Brain pericyte (primary cell): Measurements from ENCODE around the gene NNT.
"Not testable (repeated sequence)": the region's sequence is repeated elsewhere in the genome, so short reads cannot be mapped to it uniquely, and the experiment has no call there.

Source experiments
- DNase-seq: peaks from one replicate; pipeline ENCODE4 v3.0.0-alpha.2; 2012; ENCODE audit warnings: low read depth, low spot score

The NNT gene

DNA sequence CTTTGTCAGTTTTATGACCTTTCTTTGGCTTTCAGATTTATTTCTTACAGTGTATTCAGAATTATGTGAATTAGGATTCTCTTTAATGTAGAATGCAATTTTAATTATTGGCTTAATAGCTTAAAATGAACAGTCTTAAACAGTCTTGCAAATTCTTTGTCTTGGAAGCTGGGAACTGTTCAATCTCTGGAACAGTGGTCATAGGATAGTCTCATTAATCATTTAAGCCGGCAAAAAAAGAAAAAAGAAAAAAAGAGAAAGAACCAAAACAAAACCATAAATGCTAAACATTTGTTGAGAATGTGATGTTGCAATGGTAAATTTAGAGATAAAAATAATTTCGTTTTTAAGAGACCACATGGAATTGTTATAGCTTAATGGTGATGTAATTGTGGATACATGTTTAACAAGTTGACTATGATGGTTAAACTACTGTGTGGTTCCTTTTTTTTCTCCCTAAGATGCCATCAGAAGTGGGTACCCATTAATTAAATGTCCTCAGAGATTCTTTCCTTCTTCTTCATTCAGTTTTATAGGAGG is 61.6 kb downstream of the NNT start:
- no peak for DNase-seq

DNA sequence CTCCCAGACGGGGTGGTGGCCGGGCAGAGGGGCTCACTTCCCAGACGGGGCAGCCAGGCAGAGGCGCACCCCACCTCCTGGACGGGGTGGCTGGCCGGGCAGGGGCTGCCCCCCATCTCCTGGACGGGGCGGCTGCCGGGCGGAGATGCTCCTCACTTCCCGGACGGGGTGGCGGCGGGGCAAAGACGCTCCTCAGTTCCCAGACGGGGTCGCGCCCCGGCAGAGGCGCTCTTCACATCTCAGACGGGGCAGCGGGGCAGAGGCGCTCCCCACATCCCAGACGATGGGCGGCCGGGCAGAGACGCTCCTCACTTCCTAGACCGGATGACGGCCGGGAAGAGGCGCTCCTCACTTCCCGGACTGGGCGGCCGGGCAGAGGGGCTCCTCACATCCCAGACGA is 62.8 kb downstream of the NNT start:
- DNase-seq = not testable (repeated sequence)

DNA sequence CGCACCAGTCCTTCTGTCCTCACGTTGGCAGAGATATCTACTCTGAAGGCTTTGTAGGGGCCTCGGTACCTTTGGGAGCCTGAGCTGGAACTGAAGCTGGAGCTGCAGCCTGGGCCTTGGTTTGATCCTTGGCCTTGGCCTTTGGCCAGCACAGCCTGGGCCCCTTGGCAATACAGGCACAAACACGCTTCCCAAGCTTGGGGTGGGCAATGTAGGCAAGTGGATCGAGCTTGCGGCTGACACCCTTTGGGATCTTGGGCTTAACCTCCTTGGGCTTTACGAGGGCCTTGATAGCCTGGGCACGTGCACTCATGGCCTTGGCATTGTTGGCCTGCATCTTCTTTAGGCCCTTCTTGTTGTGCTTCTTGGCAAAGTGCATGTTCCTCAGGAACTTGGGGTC is 63.7 kb downstream of the NNT start:
- not testable (repeated sequence) for DNase-seq

DNA sequence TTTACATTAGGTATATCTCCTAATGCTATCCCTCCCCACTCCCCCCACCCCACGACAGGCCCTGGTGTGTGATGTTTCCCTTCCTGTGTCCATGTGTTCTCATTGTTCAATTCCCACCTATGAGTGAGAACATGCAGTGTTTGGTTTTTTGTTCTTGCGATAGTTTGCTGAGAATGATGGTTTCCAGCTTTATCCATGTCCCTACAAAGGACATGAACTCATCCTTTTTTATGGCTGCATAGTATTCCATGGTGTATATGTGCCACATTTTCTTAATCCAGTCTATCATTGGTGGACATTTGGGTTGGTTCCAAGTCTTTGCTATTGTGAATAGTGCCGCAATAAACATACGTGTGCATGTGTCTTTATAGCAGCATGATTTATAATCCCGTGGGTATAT is 64.4 kb downstream of the NNT start:
- DNase-seq = not testable (repeated sequence)

DNA sequence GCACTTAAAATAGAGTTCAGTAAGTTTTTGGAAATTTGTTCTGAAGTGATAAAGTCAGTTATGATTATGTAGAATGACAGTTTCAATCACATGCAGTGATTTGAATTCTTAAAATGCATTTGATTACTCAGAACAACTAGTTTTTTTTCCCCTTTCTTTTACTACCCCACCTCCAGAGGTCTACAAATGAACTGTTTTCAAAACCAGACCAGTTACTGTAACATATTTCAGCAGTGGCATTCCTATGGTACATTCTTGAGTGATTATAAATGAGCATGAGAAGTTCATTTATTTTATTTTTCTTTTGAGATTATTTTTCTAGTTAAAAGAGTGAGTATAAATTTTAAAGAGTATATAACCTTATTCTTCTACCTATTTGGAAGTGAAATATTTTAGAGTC is 71.6 kb downstream of the NNT start:
- no peak for DNase-seq

DNA sequence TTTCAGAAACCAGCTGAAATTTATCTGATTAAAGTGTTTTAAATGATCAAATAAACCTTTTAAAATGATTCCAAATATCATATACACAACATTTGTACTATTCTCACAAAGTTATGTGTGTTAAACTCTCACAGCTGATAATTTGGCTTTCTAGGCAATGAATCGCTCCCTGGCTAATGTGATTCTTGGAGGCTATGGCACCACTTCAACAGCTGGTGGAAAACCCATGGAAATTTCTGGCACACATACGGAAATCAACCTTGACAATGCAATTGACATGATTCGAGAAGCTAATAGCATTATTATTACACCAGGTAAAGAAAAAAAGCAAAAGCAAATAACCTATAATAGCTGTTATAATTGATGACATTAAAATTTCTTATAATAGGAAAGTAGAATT is 72.4 kb downstream of the NNT start:
- DNase-seq = no peak

DNA sequence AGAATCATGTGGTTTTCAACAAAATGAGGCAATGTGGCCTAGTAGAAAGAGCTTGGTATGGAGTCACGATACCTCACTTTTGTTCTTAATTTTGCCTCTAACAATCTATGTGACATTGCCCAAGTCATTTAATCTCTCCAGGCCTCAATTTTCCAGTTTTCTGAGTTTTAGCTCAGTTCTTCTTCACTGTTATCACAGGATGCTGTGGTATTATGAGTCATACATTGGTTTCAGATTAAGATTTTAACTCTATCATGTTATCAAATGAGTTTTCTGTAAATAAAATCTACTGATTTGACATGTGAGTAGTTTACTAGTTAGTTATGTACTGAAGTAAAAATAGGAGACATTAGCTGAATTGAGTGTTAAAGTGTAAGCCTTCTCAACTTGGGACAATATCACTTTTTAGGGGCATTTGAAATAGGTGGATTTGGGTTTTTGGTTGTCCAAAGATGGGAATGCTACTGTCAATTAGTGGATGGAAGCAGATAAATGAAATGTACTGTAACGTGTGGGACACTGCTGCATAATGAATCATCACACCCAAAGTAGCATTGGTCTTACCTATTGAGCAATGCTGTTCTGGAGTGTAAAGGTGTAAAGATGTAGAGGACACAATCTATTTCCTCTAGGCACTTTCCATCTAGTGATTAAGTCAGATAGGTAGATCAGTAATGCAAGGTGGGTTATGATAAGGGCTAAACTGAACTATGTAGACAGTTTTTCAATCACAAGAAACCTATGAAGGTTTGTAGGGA is 73.3 kb downstream of the NNT start:
- no peak for DNase-seq

- DNase-seq = no peak
Measured at GRCh38 chr5:43677253-43677652, 74.3 kb downstream of the NNT start.

- no peak for DNase-seq
Measured at GRCh38 chr5:43679214-43679613, 76.2 kb downstream of the NNT start.

GRCh38 chr5:43680286-43680685 is 77.3 kb downstream of the NNT start:
- no peak for DNase-seq

- no peak for DNase-seq
Measured at GRCh38 chr5:43683884-43684471, 81.0 kb downstream of the NNT start.

DNA sequence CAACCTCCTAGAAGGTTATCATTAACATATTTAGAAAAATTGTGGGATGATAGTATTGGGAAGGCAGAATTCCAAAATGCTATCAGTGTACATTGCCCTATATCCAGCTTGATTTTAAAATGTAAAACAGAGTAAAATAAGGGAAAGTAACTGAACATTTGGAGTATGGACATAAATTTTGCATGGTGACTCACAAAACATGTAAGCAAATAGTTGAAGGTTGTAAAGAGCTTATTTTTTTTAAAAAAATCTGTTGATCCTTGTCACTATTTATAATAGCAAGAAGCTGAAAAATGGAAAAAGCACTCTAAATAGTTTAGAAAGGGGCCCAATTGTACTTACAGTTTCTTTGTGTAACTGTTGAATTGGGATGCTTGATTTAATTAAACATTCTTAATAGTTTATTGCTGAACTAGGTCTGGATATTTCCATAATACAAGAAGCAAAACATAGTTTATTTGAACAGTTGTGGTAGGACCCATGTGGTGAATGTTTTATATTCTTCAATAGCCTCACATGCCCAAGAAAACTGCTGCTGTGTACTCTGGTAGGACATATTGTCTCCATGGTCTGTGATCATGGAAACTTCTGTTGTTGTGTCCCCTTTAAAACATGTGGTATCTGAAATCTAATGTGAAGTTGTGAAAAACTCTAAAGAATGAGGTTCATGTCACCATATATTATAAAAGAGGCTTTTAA is 82.4 kb downstream of the NNT start:
- peak; percentile 4 for DNase-seq

GRCh38 chr5:43687275-43687674 is 84.3 kb downstream of the NNT start:
- DNase-seq = no peak

DNA sequence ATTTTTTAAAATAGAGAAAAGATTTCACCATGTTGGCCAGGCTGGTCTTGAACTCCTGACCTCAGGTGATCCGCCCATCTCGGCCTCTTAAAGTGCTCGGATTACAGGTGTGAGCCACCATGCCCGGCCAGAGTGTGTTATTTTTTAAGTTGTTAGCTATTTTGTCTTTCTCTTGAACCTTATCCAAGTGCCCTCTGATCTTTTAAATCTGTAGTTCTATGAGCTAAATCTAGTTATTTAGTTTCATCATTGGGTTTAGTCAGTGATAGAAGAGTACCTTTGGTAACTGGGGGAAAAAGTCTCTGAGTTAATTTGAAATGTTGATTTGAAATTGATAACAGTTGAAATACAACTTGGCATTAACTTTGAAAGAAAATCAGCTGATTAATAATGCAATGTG is 88.3 kb downstream of the NNT start:
- no peak for DNase-seq

- DNase-seq = no peak
Measured at GRCh38 chr5:43691893-43692292, 88.9 kb downstream of the NNT start.

GRCh38 chr5:43693411-43693810 is 90.4 kb downstream of the NNT start:
- DNase-seq = no peak

GRCh38 chr5:43694027-43694426 is 91.0 kb downstream of the NNT start:
- DNase-seq = no peak

DNA sequence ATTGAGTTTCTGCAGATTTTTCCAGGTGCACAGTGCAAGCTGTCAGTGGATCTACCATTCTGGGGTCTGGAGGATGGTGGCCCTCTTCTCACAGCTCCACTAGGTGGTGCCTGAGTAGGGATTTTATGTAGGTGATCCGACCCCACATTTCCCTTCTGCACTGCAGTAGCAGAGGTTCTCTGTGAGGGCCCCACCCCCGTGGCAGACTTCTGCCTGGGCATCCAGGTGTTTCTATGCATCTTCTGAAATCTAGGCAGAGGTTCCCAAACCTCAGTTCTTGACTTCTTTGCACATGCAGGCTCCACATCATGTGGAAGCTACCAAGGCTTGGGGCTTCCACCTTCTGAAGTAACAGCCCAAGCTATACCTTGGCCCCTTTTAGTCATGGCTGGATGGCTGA is 93.5 kb downstream of the NNT start:
- DNase-seq = not testable (repeated sequence)

GRCh38 chr5:43699910-43700309 is 96.9 kb downstream of the NNT start:
- no peak for DNase-seq

DNA sequence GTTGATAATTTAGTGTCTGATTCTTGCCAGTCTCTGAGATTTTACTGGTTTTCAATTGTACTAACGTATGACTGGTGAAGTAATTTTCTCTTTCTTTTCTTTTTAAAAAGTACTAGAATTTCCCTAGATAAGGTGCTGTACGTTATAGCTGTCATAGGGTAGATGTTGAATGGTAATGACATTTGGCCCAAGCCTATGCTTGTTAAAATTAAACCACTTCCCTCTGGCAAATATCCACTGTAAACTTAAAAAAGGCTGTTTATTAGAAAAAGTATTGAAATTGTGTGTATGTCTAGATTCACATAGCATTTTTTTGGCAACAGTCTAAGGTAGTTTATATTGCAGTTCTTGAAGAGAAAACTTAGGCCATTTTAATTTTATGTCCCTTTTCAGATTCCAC is 97.6 kb downstream of the NNT start:
- no peak for DNase-seq

- no peak for DNase-seq
Measured at GRCh38 chr5:43701227-43701626, 98.2 kb downstream of the NNT start.

DNA sequence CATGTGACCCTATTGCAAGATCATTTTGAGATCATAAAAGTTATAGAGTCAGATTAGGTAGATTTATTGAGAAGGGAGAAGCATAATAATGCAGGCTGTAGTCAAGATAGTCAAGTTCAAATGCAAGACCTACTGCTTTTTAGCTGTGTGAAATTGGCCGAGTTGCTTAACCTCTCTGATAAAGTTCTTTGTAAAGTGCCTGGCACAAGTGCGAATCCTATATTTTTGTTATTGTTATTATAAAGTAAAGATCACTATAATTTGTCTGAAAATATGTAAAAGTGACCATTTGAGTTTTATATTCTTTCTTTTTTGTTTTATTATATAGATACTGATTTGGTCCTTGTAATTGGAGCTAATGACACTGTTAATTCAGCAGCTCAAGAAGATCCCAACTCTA is 99.3 kb downstream of the NNT start:
- no peak for DNase-seq

- no peak for DNase-seq
Measured at GRCh38 chr5:43702815-43703214, 99.8 kb downstream of the NNT start.
